Measurements from ENCODE around the gene CDH4.

- TF ChIP-seq POLR2A (IDR thresholded peaks at IDR 0.05; ENCODE audit: low read length): no peak
- TF ChIP-seq GATA1 (IDR thresholded peaks at IDR 0.05; ENCODE audit: low read depth, low read length): no peak
Measured at GRCh38 chr20:61444637-61445036, 192.6 kb downstream of the CDH4 start.
